Naive thymus-derived CD4-positive, alpha-beta T cell (primary cell): ENCODE data around the gene ITGBL1. TPM values are rescaled to one million over a fixed set of nuclear protein-coding genes. Genes with fewer than 3 reads are reported as not detected.

Source experiments
- ATAC-seq: fragments of 150-1000 bp; cut with Tn5 transposase; 2 replicates; pipeline ENCODE4 v1.10.0; 2021; ENCODE audit warnings: mild to moderate bottlenecking, moderate library complexity
- CTCF ChIA-PET: fragments of 350-600 bp; sonication (Branson Sonifier 250); formaldehyde crosslinking; loops from one replicate; lab custom pipeline; 2021; ENCODE audit warnings: antibody characterized with exemption; lab: Charles Lee
- POLR2A ChIA-PET: fragments of 350-600 bp; sonication (Branson Sonifier 250); formaldehyde crosslinking; loops from one replicate; lab custom pipeline; 2021; ENCODE audit warnings: antibody characterized with exemption, inconsistent platforms; lab: Charles Lee
- DNase-seq, 9 donors: peaks; one replicate each; pipeline versions ENCODE4 v3.0.0 to v3.0.0-alpha.2; 2020 to 2022; ENCODE audit warnings: mixed read lengths in 1 of 9
- H3K27ac ChIP-seq: one replicate; pipeline ENCODE4 v1.7.0; 2013; ENCODE audit warnings: mild to moderate bottlenecking, low read depth, low read length, moderate library complexity
- H3K27me3 ChIP-seq, 2 donors: one replicate each; pipeline ENCODE4 v1.7.0; 2013; ENCODE audit warnings: low read length in 2 of 2, mild to moderate bottlenecking in 2 of 2, moderate library complexity in 2 of 2; ENCODE audit not compliant: control insufficient read depth in 2 of 2, insufficient read depth in 2 of 2
- H3K36me3 ChIP-seq, 3 experiments: 1 replicate in 2 of 3; 2 replicates in 1 of 3; pipeline ENCODE4 v1.7.0; 2013; ENCODE audit warnings: low read length in 3 of 3, mild to moderate bottlenecking in 3 of 3, moderate library complexity in 1 of 3; ENCODE audit not compliant: insufficient read depth in 3 of 3, control insufficient read depth in 2 of 3
- H3K4me1 ChIP-seq, 2 donors: one replicate each; pipeline ENCODE4 v1.7.0; 2013; ENCODE audit warnings: low read length in 2 of 2, mild to moderate bottlenecking in 2 of 2, moderate library complexity in 1 of 2; ENCODE audit not compliant: control insufficient read depth in 2 of 2, insufficient read depth in 2 of 2
- H3K4me3 ChIP-seq: 2 replicates; pipeline ENCODE4 v1.7.0; 2013; ENCODE audit warnings: mild to moderate bottlenecking, low read length
- H3K9me3 ChIP-seq, 3 experiments: 1 replicate in 2 of 3; 2 replicates in 1 of 3; pipeline ENCODE4 v1.7.0; 2013; ENCODE audit warnings: low read length in 3 of 3; ENCODE audit not compliant: control insufficient read depth in 2 of 3
- H3K27ac Mint-ChIP-seq, 9 donors: one replicate each; pipeline ENCODE4 v1.8.0; 2020 to 2022; ENCODE audit warnings: mixed read lengths in 9 of 9, mild to moderate bottlenecking in 8 of 9, moderate library complexity in 5 of 9, inconsistent platforms in 2 of 9
- H3K27me3 Mint-ChIP-seq, 5 donors: one replicate each; pipeline ENCODE4 v1.8.0; 2021 to 2022; ENCODE audit warnings: mixed read lengths in 5 of 5, mild to moderate bottlenecking in 1 of 5
- H3K36me3 Mint-ChIP-seq, 5 donors: one replicate each; pipeline ENCODE4 v1.8.0; 2020 to 2022; ENCODE audit warnings: mixed read lengths in 5 of 5, mild to moderate bottlenecking in 3 of 5, inconsistent platforms in 1 of 5
- H3K4me1 Mint-ChIP-seq, 7 donors: one replicate each; pipeline ENCODE4 v1.8.0; 2020 to 2022; ENCODE audit warnings: mixed read lengths in 7 of 7, mild to moderate bottlenecking in 3 of 7, inconsistent platforms in 1 of 7
- H3K4me3 Mint-ChIP-seq, 10 donors: one replicate each; pipeline ENCODE4 v1.8.0; 2020 to 2022; ENCODE audit warnings: mild to moderate bottlenecking in 10 of 10, mixed read lengths in 10 of 10, moderate library complexity in 6 of 10, inconsistent platforms in 2 of 10
- H3K9me3 Mint-ChIP-seq, 11 donors: one replicate each; pipeline ENCODE4 v1.8.0; 2020 to 2022; ENCODE audit warnings: mixed read lengths in 11 of 11, mild to moderate bottlenecking in 4 of 11, inconsistent platforms in 1 of 11, moderate library complexity in 1 of 11
- intact Hi-C, 2 donors: fragments of 100-400 bp; cut with micrococcal nuclease; formaldehyde crosslinking; loops; one replicate each; pipeline ENCODE4 v1.15.1; 2023
- polyA plus RNA-seq, 2 donors: library from polyadenylated mRNA; unstranded; fragments of 300-500 nt; fragmentation: Illumina TruSeq; gene quantifications; one replicate each; pipeline ENCODE4 v1.2.3, GENCODE V29; 2021
- total RNA-seq, 6 experiments: library from RNA in 5 of 6; stranded (reverse) in 5 of 6; gene quantifications; 1 replicate in 5 of 6; 2 replicates in 1 of 6; pipeline ENCODE4 v1.2.3 and lab custom pipeline; 2021 to 2026

The ITGBL1 gene
- total and polyA plus RNA-seq, 7 experiments from 2014 or later, result not detected

DNA sequence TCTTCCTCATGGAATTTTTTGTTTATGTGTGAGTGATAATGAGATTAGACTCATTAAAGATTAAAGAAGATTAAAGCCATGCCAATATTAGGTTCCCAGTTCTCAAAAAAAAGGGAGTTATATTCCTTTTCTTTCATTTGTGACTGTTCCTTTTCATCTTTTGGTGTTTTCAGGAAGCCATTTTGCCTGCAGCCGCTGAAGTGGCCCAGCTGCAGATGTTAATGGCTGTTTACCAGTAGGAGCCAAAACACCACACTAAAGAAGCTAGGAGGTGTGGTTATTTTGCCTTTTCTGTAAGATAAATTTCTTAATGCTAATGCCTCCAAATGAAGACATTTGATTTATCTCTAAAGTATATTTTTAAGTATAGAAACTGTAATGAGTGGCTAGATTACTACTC, 36.3 kb downstream of the ITGBL1 start:
- H3K9me3 ChIP-seq, result no peaks in the 10 kb centered on the region
- no peak overlapping the region for H3K4me3 ChIP-seq
- no peak overlapping the region for H3K4me3 Mint-ChIP-seq
- H3K4me1 Mint-ChIP-seq, result no peaks in the 10 kb centered on the region
- no peak for ATAC-seq
- no peak overlapping the region for H3K27ac Mint-ChIP-seq
- ChIA-PET POLR2A (no interaction called here), CTCF (no interaction called here)
- H3K9me3 Mint-ChIP-seq, result peaks cover 0 to 4% (median 0%) of the 10 kb centered on the region in 11 donors
- H3K27me3 Mint-ChIP-seq, result peaks cover 0 to 31% (median 0%) of the 10 kb centered on the region in 5 donors
- no peaks in the 10 kb centered on the region for H3K36me3 ChIP-seq
- no peaks in the 10 kb centered on the region for H3K4me1 ChIP-seq
- DNase-seq, result no peak
- no peaks in the 10 kb centered on the region for H3K27me3 ChIP-seq
- no peak overlapping the region for H3K27ac ChIP-seq
- intact Hi-C loops, result no loop called here
- no peaks in the 10 kb centered on the region for H3K36me3 Mint-ChIP-seq

DNA sequence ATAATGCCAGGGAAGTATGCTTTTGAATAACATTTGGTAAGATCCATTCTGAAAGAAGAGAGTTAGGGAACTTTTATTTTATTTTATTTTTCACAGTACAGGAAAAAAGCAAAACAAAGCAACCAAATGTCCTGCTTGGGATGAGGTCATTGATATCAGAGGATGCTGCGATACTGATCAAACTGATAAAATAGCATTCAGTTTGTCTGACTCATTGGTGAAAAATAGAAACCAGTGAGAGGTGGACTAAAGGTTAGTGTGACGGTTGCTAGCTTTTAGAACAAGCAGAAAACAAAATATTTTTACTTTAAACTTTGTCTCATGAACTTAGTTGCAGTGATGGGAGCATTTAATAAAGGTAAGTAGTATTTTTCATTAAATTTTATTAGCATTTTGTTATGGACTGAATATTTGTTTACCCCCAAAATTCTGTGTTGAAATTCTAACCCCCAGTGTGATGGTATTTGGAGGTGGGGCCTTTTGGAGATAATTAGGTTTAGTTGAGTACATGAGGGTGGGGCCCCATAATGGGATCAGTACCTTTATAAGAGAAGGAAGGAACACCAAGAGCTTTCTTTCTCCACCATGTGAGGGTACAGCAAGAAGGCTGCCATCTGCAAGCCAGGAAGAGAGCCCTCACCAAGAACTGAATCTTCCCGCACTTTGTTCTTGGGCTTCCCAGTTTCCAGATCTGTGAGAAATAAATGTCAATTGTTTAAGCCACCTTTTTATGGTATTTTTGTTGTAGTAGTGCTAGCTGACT, 37.3 kb downstream of the ITGBL1 start:
- no peak for DNase-seq
- H3K27me3 ChIP-seq, result no peaks in the 10 kb centered on the region
- H3K36me3 ChIP-seq, result no peaks in the 10 kb centered on the region
- peaks cover 0 to 4% (median 0%) of the 10 kb centered on the region in 11 donors for H3K9me3 Mint-ChIP-seq
- no peak overlapping the region for H3K27ac Mint-ChIP-seq
- H3K4me1 ChIP-seq, result no peaks in the 10 kb centered on the region
- no peak overlapping the region for H3K27ac ChIP-seq
- POLR2A ChIA-PET, result no interaction called here
- ATAC-seq, result no peak
- no peaks in the 10 kb centered on the region for H3K36me3 Mint-ChIP-seq
- intact Hi-C loops, result no loop called here
- CTCF ChIA-PET, result no interaction called here
- peaks cover 0 to 29% (median 0%) of the 10 kb centered on the region in 5 donors for H3K27me3 Mint-ChIP-seq
- no peaks in the 10 kb centered on the region for H3K9me3 ChIP-seq
- H3K4me3 Mint-ChIP-seq, result no peak overlapping the region
- no peak overlapping the region for H3K4me3 ChIP-seq
- no peaks in the 10 kb centered on the region for H3K4me1 Mint-ChIP-seq

DNA sequence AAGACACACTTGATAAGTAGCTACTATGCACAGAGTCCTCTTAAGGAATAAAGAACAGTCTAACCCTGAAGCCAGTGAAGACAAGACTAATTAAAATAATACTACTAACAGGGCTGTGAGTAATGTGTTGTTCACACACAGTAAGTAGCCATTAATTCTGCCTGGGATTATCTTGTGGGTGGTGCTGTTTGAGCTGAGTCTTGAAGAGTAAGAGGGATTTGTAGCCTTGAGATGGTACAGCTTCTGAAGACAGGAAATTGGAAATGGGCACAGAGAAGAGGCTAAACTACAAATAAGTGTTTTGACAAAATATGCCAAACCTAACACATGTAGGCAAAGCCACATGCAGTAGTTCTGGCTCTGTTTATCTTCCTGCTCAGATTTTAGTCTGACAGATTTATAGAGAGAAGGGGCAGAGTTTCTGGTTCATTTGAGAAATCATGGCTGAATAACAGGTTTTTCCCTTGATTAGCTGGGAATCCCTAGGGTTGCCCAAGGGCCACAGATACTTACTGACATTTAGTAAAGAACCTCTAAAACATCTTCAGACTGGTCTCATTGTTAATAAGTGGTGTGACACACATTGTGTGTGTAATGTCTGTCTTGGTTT, 38.0 kb downstream of the ITGBL1 start:
- Histone ChIP-seq H3K27ac (no peak overlapping the region), H3K9me3 (no peaks in the 10 kb centered on the region), H3K36me3 (no peaks in the 10 kb centered on the region), H3K27me3 (no peaks in the 10 kb centered on the region), H3K4me3 (no peak overlapping the region), H3K4me1 (no peaks in the 10 kb centered on the region)
- no peaks in the 10 kb centered on the region for H3K4me1 Mint-ChIP-seq
- ChIA-PET POLR2A (no interaction called here), CTCF (no interaction called here)
- DNase-seq (no peak), ATAC-seq (no peak)
- H3K4me3 Mint-ChIP-seq, result no peak overlapping the region
- H3K27ac Mint-ChIP-seq, result no peak overlapping the region
- intact Hi-C loops, result no loop called here
- H3K27me3 Mint-ChIP-seq, result peaks cover 0 to 29% (median 0%) of the 10 kb centered on the region in 5 donors
- H3K9me3 Mint-ChIP-seq, result peaks cover 0 to 3% (median 0%) of the 10 kb centered on the region in 11 donors
- H3K36me3 Mint-ChIP-seq, result no peaks in the 10 kb centered on the region

DNA sequence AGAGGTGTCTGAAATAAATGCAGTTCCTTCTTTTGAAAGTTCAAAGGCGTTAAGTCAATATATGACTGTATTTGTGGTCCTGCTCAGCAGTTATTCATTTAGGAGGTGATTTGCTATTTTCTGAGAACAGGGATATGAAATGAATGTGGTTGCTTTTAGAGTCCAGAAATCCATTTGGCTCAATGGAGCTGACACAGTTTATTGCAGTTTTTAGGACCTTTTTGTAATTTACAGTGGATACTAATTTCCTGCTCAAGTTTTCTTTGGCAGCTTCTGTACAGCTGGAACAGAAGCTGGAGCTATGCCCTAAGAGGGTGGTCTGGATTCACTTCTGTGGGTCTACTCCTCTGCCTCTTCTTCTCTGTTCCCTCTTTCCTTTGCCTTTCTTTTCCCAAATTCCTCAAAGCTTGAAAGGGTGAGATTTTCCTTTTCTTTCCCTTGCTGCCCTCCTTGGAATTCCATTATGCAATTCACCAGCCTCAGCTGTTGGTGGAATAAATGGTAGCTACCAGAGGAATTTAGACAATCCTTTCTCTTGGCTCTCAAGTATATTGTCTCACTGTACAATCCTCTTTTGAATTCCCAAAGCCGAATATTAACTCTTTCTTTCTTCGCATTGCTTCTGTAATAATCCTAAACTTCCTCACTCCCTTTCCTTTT, 39.9 kb downstream of the ITGBL1 start:
- POLR2A ChIA-PET, result no interaction called here

DNA sequence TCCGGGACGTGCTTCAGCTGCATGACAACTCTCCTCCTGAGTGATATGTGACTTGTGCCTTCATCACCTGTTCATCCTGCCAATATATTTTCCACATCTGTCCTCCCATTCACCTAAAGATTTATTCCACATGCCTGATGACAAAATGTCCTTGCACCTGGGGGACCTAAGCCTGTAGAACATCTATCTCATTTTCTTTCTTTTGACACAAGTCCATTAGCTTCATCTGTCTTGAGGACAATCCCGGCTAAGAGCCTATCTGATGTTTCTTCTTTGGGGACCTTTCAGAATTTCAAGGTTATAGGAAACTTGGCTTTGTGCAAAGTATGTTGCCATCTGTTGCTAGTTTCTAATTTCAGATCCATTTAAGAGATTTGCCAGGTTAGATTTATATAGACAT, 41.1 kb downstream of the ITGBL1 start:
- ChIA-PET CTCF (no interaction called here), POLR2A (no interaction called here)
- Mint-ChIP-seq H3K27me3 (peaks cover 0 to 37% (median 11%) of the 10 kb centered on the region in 5 donors), H3K9me3 (peaks cover 0 to 3% (median 0%) of the 10 kb centered on the region in 11 donors), H3K36me3 (no peaks in the 10 kb centered on the region), H3K4me1 (no peaks in the 10 kb centered on the region), H3K4me3 (no peak overlapping the region), H3K27ac (no peak overlapping the region)
- Histone ChIP-seq H3K4me3 (no peak overlapping the region), H3K27ac (no peak overlapping the region), H3K4me1 (no peaks in the 10 kb centered on the region), H3K9me3 (no peaks in the 10 kb centered on the region), H3K27me3 (no peaks in the 10 kb centered on the region), H3K36me3 (no peaks in the 10 kb centered on the region)
- intact Hi-C loops, result no loop called here
- ATAC-seq (no peak), DNase-seq (no peak)

More for the DNA sequence above, 39.9 kb downstream of the ITGBL1 start:
- no peaks in the 10 kb centered on the region for H3K27me3 ChIP-seq
- H3K9me3 Mint-ChIP-seq, result peaks cover 0 to 3% (median 0%) of the 10 kb centered on the region in 11 donors
- CTCF ChIA-PET, result interaction anchor here (0.7 kb wide), 1 partner anchor 528 kb away, joined by 3 read pairs; no protein-coding TSS in a partner anchor
- H3K9me3 ChIP-seq, result no peaks in the 10 kb centered on the region
- intact Hi-C loops, result no loop called here
- no peak overlapping the region for H3K27ac ChIP-seq
- ATAC-seq (no peak), DNase-seq (no peak)
- H3K4me3 ChIP-seq, result no peak overlapping the region
- no peak overlapping the region for H3K4me3 Mint-ChIP-seq
- no peaks in the 10 kb centered on the region for H3K36me3 ChIP-seq
- H3K4me1 ChIP-seq, result no peaks in the 10 kb centered on the region
- H3K4me1 Mint-ChIP-seq, result no peaks in the 10 kb centered on the region
- H3K36me3 Mint-ChIP-seq, result no peaks in the 10 kb centered on the region
- no peak overlapping the region for H3K27ac Mint-ChIP-seq
- peaks cover 0 to 37% (median 5%) of the 10 kb centered on the region in 5 donors for H3K27me3 Mint-ChIP-seq

DNA sequence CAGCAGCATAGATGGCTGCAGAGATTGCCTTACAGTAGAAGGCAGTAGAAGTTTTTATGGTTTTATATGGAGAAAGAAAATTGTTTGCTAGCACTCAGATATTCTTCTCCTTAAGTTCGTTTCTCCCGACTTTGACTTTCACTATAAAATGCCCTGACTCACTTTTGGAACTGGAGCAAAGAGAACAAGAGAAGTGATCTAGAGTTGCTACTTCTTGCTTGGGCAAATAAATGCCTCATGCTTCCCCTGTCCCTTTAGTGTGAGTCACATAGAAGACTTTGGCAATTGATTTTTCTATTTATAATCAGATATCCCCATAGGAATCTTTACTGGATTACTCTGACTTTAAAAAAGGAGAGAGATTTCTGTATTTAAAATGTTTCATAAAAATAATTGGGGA, 46.9 kb downstream of the ITGBL1 start:
- Mint-ChIP-seq H3K9me3 (no peaks in the 10 kb centered on the region), H3K27ac (no peak overlapping the region), H3K4me3 (no peak overlapping the region), H3K4me1 (no peaks in the 10 kb centered on the region), H3K27me3 (peaks cover 0 to 29% (median 20%) of the 10 kb centered on the region in 5 donors), H3K36me3 (no peaks in the 10 kb centered on the region)
- Histone ChIP-seq H3K9me3 (no peaks in the 10 kb centered on the region), H3K27ac (no peak overlapping the region), H3K27me3 (peaks cover 0 to 7% of the 10 kb centered on the region in 2 donors), H3K4me3 (no peak overlapping the region), H3K36me3 (no peaks in the 10 kb centered on the region), H3K4me1 (no peaks in the 10 kb centered on the region)
- intact Hi-C loops, result no loop called here
- CTCF ChIA-PET, result no interaction called here
- DNase-seq (no peak), ATAC-seq (no peak)
- POLR2A ChIA-PET, result no interaction called here
